GM19324 (cell line): ENCODE results near the gene PAOX.
A peak's percentile ranks its signal among the peaks of the same experiment; 100 is the strongest.
"Not testable (repeated sequence)": the region's sequence is repeated elsewhere in the genome, so short reads cannot be mapped to it uniquely, and the experiment has no call there.

Source experiments
- ATAC-seq: cut with Tn5 transposase; IDR thresholded peaks from one replicate; pipeline ENCODE4 v1.9.1; 2021; ENCODE audit warnings: mild to moderate bottlenecking, moderate library complexity; ENCODE audit not compliant: unreplicated experiment, low FRiP score

Gene PAOX

DNA sequence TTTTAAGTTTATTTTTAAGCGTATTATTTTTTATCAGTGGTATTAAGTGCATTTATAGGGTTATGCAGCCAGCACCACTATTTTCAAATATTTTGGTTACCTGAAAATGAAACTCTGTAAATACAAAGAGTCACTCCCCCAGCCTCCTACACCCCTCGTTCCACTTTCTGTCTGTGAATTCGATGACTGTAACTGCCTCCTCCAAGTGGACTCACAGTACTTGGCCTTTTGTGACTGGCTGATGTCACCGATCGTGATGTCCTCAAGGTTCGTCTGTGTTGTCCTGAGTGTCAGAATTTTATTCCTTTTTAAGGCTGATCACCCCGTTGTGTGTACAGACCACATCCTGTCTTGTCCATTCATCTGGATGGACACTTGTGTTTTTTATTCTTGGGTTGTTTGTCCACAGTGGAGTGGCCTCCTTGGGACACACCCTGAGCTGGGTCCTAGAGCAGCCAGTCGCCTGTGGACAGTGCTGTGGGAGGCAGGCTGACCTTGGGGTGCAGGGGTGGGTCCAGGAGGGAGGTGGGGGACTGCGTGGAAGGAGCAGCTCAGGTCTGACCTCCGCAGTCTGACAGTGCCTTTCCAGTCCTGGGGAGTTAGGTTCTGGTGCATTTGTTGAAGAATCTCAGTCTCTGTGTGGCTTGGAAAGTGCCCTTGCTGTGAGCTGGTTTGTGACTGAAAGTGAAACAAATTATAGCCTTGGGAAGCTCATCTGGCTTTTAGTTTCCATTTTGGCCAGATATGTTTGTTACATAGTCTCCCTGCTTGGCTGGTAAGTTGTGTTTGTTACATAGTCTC, 21.8 kb downstream of the PAOX start:
- ATAC-seq: peak; percentile 74

- no peak for ATAC-seq
These were observed 22.4 kb downstream of the PAOX start for GRCh38 chr10:133401500-133401899.

DNA sequence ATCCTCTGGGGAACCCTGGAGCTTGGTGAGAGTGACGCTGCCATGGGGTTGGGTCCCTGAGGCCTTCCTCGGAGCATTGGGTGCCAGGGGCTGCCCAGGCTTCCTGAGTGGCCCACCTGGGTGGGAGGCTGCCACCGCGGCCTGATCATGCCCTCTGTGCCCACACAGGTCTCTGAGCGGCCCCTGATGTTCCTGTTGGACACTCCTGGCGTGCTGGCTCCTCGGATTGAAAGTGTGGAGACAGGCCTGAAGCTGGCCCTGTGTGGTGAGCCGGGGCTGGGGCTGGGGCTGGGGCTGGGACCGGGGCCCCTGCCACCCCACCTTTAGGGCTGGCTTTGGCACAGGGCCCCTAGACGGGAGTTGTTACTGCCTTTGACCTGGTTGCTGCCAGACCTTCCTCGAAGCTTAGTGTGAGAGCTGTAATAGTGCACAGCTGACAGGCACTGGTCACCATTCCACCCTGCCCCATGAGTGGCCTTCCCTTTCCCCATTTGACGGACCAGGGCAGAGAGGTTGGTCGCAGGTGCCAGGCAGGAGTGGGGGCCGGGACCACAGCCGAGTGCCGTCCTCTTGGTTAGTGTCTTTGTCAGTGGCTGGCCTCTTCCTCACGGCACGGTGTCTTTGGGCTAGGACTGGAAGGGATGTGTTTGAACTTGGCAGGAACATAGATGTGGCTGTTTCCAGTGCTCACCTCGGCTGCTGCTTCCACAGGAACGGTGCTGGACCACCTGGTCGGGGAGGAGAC, 23.1 kb downstream of the PAOX start:
- no peak for ATAC-seq

DNA sequence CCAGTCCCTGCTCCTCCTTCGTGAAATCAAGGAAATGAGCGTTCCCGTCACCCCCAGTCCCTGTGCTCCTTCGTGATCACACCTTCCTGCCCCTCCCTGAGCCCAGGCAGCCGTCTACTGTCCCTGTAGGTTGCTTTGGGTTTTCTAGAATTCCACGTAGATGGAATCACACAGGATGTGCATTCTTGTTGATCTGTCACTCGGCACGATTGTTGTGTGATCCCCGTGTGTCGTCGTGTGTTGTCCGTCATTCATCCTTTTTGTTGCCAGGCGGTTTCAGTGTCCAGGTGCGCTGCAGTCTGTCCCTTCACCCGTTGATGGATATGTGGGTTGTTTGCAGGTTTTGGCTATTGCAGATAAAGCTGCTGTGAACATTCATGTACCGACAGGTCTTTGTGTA, 24.3 kb downstream of the PAOX start:
- no peak for ATAC-seq

GRCh38 chr10:133403784-133404183, 24.7 kb downstream of the PAOX start:
- no peak for ATAC-seq

DNA sequence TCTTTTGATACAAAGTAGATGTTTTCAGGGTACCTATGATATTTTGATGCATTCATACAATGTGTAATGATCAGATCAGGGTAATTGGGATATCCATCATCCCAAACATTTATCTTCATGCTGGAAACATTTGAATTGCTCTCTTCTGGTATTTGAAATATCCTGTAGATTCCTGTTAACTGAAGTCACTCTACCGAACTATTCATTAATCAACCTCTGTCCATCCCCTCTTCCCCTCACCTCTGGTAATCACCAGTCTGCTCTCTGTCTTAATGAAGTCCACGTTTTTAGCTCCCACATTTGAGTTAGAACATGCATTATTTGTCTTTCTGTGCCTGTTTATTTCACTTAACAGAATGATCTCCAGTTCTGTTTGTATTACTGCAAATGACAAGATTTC, 26.2 kb downstream of the PAOX start:
- ATAC-seq: no peak

- ATAC-seq: no peak
These were observed 26.9 kb downstream of the PAOX start for GRCh38 chr10:133405844-133406527.

DNA sequence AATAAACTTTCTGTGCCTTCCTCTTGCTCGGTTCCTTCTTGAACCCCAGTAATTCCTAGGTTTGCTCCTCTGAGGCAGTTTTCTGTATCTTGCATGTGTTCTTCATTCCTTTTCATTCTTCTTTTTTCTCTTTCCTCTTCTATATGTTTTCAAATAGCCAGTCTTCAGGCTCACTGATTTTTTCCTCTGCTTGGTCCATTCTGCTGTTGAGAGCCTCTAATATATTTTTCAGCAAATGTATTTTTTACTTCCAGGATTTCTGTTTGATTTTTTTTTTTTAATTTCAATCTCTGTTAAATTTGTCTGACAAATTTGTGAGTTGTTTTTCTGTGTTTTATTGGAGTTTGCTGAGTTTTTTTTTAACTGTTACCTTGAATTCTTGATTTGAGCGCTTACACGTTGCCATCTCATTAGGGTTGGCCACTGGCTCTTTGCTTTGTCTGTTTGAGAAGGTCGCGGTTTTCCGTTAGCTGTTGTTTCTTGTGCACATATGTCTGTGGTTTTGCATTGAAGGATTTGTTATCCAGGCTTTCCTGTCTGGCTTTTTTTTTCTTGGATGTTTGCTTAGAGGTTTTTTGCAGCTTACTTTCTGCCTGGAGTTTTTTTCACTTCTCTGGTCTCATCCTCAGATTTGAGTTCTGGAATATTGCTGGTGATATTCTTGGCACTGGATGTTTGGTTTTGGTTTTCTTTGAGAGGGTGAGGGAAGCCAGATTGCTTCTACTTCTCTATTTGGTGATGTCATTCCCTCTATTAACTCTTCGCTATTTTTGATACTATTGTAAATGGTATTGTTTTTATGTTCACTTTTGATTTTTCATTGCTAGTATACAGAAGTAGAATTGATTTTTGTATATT, 32.7 kb downstream of the PAOX start:
- ATAC-seq: no peak

DNA sequence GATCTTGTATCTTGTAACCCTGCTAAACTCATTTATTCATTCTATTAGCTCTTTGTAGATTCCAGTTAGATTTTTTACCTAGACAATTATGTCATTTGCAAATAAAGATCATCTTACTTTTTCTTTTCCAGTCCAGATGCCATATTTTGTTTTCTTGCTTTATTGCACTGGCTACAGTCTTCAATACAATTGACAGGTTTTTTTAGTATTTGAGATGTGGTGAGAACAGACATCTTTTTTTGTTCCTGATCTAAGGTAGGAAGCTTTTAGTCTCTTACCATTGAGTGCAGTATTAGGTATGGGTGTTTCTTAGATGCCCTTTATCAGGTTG, 33.3 kb downstream of the PAOX start:
- ATAC-seq: no peak

DNA sequence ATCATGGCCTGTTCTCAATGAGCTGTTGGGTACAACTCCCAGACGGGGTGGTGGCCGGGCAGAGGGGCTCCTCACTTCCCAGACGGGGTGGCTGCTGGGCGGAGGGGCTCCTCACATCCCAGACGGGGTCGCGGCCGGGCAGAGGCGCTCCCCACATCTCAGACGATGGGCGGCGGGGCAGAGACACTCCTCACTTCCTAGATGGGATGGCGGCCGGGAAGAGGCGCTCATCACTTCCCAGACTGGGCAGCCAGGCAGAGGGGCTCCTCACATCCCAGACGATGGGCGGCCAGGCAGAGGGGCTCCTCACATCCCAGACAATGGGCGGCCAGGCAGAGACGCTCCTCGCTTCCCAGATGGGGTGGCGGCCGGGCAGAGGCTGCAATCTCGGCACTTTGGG, 35.3 kb downstream of the PAOX start:
- ATAC-seq: not testable (repeated sequence)

DNA sequence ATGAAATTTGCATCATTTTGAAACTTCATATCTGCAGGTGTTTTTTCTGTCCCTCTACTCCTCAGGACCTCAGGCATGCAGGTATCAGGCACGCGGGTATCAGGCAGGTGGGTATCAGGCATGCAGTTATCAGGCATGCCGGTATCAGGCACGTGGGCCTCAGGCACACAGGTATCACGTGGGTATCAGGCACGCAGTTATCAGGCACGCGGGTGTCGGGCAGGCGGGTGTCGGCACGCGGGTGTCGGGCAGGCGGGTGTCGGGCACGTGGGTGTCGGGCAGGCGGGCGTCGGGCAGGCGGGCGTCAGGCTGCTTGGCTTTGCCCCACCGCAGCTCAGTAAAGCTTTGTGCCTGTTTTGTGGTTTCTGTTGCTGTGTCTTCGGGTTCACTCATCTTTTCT, 36.7 kb downstream of the PAOX start:
- ATAC-seq: no peak

GRCh38 chr10:133418289-133418993, 39.4 kb downstream of the PAOX start:
- no peak for ATAC-seq

- no peak for ATAC-seq
These were observed 40.3 kb downstream of the PAOX start for GRCh38 chr10:133419211-133419950.

DNA sequence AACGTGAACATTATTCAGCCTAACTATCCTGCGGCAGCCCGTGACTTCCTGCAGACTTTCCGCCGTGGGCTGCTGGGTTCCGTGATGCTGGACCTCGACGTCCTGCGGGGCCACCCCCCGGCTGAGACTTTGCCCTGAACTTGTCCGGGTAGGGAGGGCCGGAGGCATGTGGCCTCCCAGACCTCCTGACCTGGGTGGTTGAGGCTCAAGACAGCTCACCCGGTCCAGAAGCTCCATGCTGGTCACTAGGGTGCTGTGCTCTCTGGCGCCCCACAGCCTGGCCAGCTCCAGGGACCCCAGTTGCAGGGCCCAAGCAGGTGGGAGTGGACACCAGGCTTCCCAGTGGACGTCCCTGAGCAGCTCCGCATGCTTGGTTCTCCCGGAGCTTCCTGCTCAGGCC, 41.0 kb downstream of the PAOX start:
- no peak for ATAC-seq

DNA sequence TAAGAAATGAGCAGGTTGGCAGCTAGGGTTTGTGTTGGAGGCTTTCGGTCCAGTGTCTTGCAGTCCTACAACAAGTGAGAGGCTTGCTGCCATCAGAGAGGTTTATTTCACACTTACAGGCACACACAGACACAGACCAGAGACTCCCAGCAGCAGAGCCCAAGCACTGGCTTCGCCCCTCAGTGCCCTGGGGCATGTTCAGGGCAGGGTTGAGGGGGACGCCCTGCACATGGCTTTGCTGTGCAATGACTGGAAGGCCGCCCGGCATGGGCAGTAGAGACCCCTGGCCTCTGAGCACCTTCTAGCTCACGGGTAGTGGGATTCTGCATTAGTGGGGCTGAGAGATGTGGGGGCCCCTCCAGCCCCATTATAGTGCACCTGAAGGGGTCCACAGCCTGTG, 41.5 kb downstream of the PAOX start:
- no peak for ATAC-seq

- ATAC-seq: no peak
These were observed 42.5 kb downstream of the PAOX start for GRCh38 chr10:133421336-133422222.

DNA sequence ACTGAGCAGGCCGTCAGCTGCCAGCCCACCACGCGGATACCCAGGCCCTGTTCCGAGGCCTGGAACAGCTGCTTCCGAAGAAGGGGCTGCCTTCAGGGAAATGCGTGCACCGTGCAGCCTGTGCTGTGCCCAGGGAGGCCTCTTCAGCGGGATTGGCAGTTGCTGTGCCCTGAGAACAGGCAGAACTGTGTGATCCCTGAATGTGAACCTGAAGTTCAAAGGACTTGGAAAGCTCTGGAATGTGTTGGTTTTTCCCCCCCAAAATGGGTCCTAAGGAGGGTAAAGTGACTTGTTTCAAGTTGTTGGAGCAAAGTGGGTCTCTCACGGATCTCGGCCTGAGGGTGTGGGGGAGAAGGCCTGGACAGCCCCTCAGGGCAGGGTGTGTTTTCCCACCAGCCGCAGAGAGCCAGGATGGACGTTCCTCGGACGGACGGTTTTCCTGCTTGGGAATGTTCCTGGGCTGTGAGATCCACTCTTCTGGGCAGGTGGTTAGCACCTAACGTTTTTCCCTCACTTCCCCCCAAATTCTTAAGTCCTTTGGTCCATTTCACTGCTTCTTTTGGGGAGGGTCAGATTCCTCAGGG, 43.3 kb downstream of the PAOX start:
- ATAC-seq: no peak
